GM21423 (cell line): Measurements from ENCODE around the gene SLC44A5.
"Not testable (repeated sequence)": the region's sequence is repeated elsewhere in the genome, so short reads cannot be mapped to it uniquely, and the experiment has no call there.

Experiments used
- ATAC-seq: cut with Tn5 transposase; IDR thresholded peaks from one replicate; pipeline ENCODE4 v1.9.1; 2021; ENCODE audit warnings: mild to moderate bottlenecking, moderate library complexity; ENCODE audit not compliant: unreplicated experiment

SLC44A5 gene

GRCh38 chr1:75203415-75204277, 407.3 kb downstream of the SLC44A5 start:
- peak; percentile 86 for ATAC-seq

GRCh38 chr1:75202751-75203150, 408.2 kb downstream of the SLC44A5 start:
- no peak for ATAC-seq

- no peak for ATAC-seq
Observed at GRCh38 chr1:75198761-75199160, 412.2 kb downstream of the SLC44A5 start.

GRCh38 chr1:75198163-75198562, 412.8 kb downstream of the SLC44A5 start:
- ATAC-seq = no peak

- ATAC-seq = no peak
Observed at GRCh38 chr1:75188892-75189291, 422.0 kb downstream of the SLC44A5 start.

- ATAC-seq = not testable (repeated sequence)
Observed at GRCh38 chr1:75181214-75181955, 429.5 kb downstream of the SLC44A5 start.

GRCh38 chr1:75174031-75174760, 436.7 kb downstream of the SLC44A5 start:
- no peak for ATAC-seq

- ATAC-seq = no peak
Observed at GRCh38 chr1:75172556-75172955, 438.4 kb downstream of the SLC44A5 start.

GRCh38 chr1:75171876-75172275, 439.0 kb downstream of the SLC44A5 start:
- ATAC-seq = no peak

GRCh38 chr1:75170981-75171380, 439.9 kb downstream of the SLC44A5 start:
- ATAC-seq = no peak

GRCh38 chr1:75170011-75170410, 440.9 kb downstream of the SLC44A5 start:
- ATAC-seq = no peak

GRCh38 chr1:75166821-75167220, 444.1 kb downstream of the SLC44A5 start:
- ATAC-seq = no peak

GRCh38 chr1:75165264-75165663, 445.6 kb downstream of the SLC44A5 start:
- no peak for ATAC-seq

GRCh38 chr1:75159154-75159553, 451.8 kb downstream of the SLC44A5 start:
- ATAC-seq = no peak
